ENCODE results near the gene TAF13. TPM values are rescaled to one million over a fixed set of nuclear protein-coding genes. Genes with fewer than 3 reads are reported as not detected.

TAF13 gene
- total and polyA plus RNA-seq, 9 of the 15 experiments (the other 6 are each of a cell fraction or from before 2014, with no cell fraction given) = 14.9 to 77.2 (median 38.7) TPM

GRCh38 chr1:109084563-109085517 is 9.0 kb upstream of the TAF13 start (continued):
- no peak for TF ChIP-seq E2F4 (CRISPR knock-in tag; IDR thresholded peaks at IDR 0.05; ENCODE audit: low read depth)
- no peak for TF ChIP-seq TFE3 (CRISPR knock-in tag; IDR thresholded peaks at IDR 0.05)
- TF ChIP-seq PRMT5 (CRISPR knock-in tag; IDR thresholded peaks at IDR 0.05) = no peak
- no peak for TF ChIP-seq PTTG1 (tag; IDR thresholded peaks at IDR 0.05; ENCODE audit: low read depth)
- TF ChIP-seq HDAC2 (IDR thresholded peaks at IDR 0.05) = no peak
- 0 out of 2 replicates have a peak, but pooled peaks have one; percentile 42 for TF ChIP-seq ZBTB40 (IDR thresholded peaks at IDR 0.05)
- no peak for TF ChIP-seq ZBTB40 (CRISPR knock-in tag; IDR thresholded peaks at IDR 0.05)
- TF ChIP-seq NFYB (IDR thresholded peaks at IDR 0.05; ENCODE audit: extremely low read depth, insufficient read length) = no peak
- TF ChIP-seq POLR3A (IDR thresholded peaks at IDR 0.05; ENCODE audit: borderline replicate concordance, extremely low read depth, insufficient read depth, insufficient read length) = no peak
- TF ChIP-seq GTF2A2 (tag; IDR thresholded peaks at IDR 0.05) = no peak
- no peak for TF ChIP-seq BRF1 (IDR thresholded peaks at IDR 0.05; ENCODE audit: borderline replicate concordance, extremely low read depth, insufficient read length)
